Small intestine (tissue), 7 donors: Measurements from ENCODE around the gene TRAF2. TPM values are rescaled to one million over a fixed set of nuclear protein-coding genes. Genes with fewer than 3 reads are reported as not detected.
A peak's percentile ranks its signal among the peaks of the same experiment; 100 is the strongest.

Source experiments
- DNase-seq, 2 donors: peaks; one replicate each; pipeline versions ENCODE4 v3.0.0 to v3.0.0-alpha.2; 2013
- FAIRE-seq: peaks from 2 replicates; lab custom pipeline; 2012; peaks lifted over from hg19 to GRCh38; lab: Jason Lieb, UNC
- H3K27ac ChIP-seq, 3 donors: one replicate each; pipeline ENCODE4 v1.5.1; 2013; ENCODE audit warnings: low read length in 2 of 3, mild to moderate bottlenecking in 2 of 3, control low read depth in 1 of 3, inconsistent platforms in 1 of 3, low read depth in 1 of 3, moderate library complexity in 1 of 3
- H3K27me3 ChIP-seq, 3 donors: one replicate each; pipeline ENCODE4 v1.6.1; 2013; ENCODE audit warnings: low read length in 3 of 3, inconsistent platforms in 1 of 3; ENCODE audit not compliant: control insufficient read depth in 3 of 3, insufficient read depth in 3 of 3
- H3K36me3 ChIP-seq, 3 donors: one replicate each; pipeline ENCODE4 v1.6.1; 2013; ENCODE audit warnings: low read length in 3 of 3, inconsistent platforms in 1 of 3, low read depth in 1 of 3, mild to moderate bottlenecking in 1 of 3, moderate library complexity in 1 of 3; ENCODE audit not compliant: control insufficient read depth in 3 of 3, insufficient read depth in 2 of 3
- H3K4me1 ChIP-seq, 3 donors: one replicate each; pipeline ENCODE4 v1.6.1; 2013; ENCODE audit warnings: low read length in 2 of 3, inconsistent platforms in 1 of 3, low read depth in 1 of 3, mild to moderate bottlenecking in 1 of 3, moderate library complexity in 1 of 3; ENCODE audit not compliant: control insufficient read depth in 3 of 3, insufficient read depth in 2 of 3
- H3K4me3 ChIP-seq, 3 donors: one replicate each; pipeline ENCODE4 v1.5.1; 2013; ENCODE audit warnings: low read length in 3 of 3, control low read depth in 1 of 3, inconsistent platforms in 1 of 3, low read depth in 1 of 3, mild to moderate bottlenecking in 1 of 3, moderate library complexity in 1 of 3
- H3K9me3 ChIP-seq, 2 donors: one replicate each; pipeline ENCODE4 v1.6.1; 2013; ENCODE audit warnings: low read depth in 1 of 2, low read length in 1 of 2; ENCODE audit not compliant: control insufficient read depth in 2 of 2, insufficient read depth in 1 of 2
- WGBS, 3 donors: extraction: QIAGEN DNeasy Blood & Tissue Kit; methylation state at CpG; one replicate each; pipeline ENCODE4 v1.1.7; 2013; 5-methylcytosine and 5-hydroxymethylcytosine counted together
- polyA plus RNA-seq, 4 donors: library from polyadenylated mRNA; stranded (reverse) in 3 of 4; unstranded in 1 of 4; fragments of 200-250 nt in 3 of 4; fragments of 120-200 nt in 1 of 4; gene quantifications; one replicate each; pipeline versions ENCODE4 v1.2.1 to v1.2.3, GENCODE V29; 2013
- donor health status: healthy with polysubstance abuse.
- donor health status: control.
- donor health status: control.
- donor health status: Bipolar disorder and iron deficiency.
- donor health status: healthy.

Gene TRAF2
- polyA plus RNA-seq, 4 donors: 11.2 to 20.9 (median 13.8) TPM

DNA sequence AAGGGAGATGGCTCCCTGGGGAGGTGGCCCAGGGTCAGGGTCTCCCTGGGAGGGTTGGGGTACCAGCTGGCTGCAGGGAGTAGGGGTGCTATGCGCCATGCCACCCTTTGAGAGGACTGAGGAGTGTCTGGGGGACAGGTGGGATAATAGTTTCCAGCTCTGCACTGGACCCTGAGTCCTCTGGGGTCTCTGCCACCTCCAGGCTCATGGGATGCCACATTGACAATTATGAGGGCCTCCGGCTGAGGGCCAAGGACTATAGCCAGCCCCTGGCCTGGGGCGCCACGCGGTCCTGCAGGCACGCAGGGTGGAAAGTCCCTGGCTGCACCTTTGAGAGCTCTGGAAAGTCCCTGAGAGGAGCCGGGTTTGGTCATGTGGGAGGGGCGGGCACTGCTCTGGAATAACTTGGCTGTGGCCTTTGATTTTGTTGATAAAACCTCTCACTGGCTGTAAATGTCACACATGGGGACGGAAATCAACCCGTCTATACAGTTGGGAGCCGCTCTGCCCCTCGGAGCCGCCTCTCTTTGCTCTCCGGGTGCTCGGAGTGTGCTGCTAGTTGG lies 16.0 kb downstream of the TRAF2 start:
- H3K27me3 ChIP-seq: no peaks in the 10 kb centered on the region
- peaks cover 0 to 79% (median 2%) of the 10 kb centered on the region in 3 donors for H3K36me3 ChIP-seq
- H3K27ac ChIP-seq: peak overlapping the region; percentile 85 to 98 (median 94)
- peaks cover 3 to 36% (median 9%) of the 10 kb centered on the region in 3 donors for H3K4me1 ChIP-seq
- peak overlapping the region in 1 of 3 donors; percentile 7 for H3K4me3 ChIP-seq
- FAIRE-seq (no peak), DNase-seq (peak; percentile 90 to 94)
- no peaks in the 10 kb centered on the region for H3K9me3 ChIP-seq
- 7 to 18% (median 9%) methylated on average over 15 of the region's 15 CpGs for WGBS, 3 donors

DNA sequence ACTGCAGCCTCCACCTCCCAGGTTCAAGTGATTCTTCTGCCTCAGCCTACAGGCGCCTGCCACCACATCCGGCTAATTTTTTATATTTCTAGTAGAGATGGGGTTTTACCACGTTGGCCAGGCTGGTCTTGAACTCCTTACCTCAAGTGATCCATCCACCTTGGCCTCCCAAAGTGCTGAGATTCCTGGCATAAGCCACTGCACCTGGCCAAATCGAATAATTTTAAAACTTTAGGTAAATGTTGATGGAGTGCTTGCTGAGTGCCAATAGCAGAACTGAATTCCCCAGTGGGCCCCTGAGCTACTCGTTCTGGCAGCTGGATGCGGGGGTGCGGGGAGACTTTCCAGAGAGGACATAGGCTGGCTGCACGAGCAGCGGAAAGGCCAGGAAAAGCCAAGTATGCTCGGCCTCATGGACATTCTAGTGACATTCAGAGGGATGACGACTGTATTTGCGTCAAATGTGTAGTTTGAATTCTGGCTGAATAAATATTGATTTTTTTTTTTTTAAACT lies 16.8 kb downstream of the TRAF2 start:
- H3K4me3 ChIP-seq: no peak overlapping the region
- no peaks in the 10 kb centered on the region for H3K27me3 ChIP-seq
- H3K27ac ChIP-seq: peak overlapping the region; percentile 85 to 94 (median 88)
- H3K9me3 ChIP-seq: no peaks in the 10 kb centered on the region
- H3K36me3 ChIP-seq: peaks cover under 1 to 84% (median 3%) of the 10 kb centered on the region in 3 donors
- WGBS, 3 donors: 58 to 64% (median 61%) methylated on average over 12 of the region's 12 CpGs
- H3K4me1 ChIP-seq: peaks cover under 1 to 36% (median 9%) of the 10 kb centered on the region in 3 donors
- no peak for FAIRE-seq
- DNase-seq: peak; percentile 15 to 36

DNA sequence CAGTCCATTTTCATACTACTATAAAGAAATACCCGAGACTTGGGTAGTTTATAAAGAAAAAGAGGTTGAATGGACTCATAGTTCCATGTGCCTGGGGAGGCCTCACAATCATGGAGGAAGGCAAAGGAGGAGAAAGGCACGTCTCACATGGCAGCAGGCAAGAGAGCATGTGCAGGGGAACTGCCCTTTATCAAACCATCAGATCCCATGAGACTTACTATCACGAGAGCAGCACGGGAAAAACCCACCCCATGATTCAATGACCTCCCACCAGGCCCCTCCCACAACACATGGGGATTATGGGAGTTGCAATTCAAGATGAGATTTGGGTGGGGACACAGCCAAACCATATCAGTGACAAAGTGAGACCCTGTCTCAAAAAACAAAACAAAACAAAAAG lies 19.9 kb downstream of the TRAF2 start:
- WGBS, 3 donors: 66 to 80% (median 75%) methylated on average over 4 of the region's 4 CpGs
- no peak for FAIRE-seq
- no peaks in the 10 kb centered on the region for H3K9me3 ChIP-seq
- peaks cover 0 to 22% (median 9%) of the 10 kb centered on the region in 3 donors for H3K4me1 ChIP-seq
- peaks cover 5 to 82% (median 8%) of the 10 kb centered on the region in 3 donors for H3K36me3 ChIP-seq
- no peak overlapping the region for H3K27ac ChIP-seq
- no peaks in the 10 kb centered on the region for H3K27me3 ChIP-seq
- DNase-seq: no peak
- H3K4me3 ChIP-seq: no peak overlapping the region

GRCh38 chr9:136907011-136907914 lies 20.9 kb downstream of the TRAF2 start:
- no peak overlapping the region for H3K4me3 ChIP-seq
- peaks cover 0 to 12% (median 3%) of the 10 kb centered on the region in 3 donors for H3K4me1 ChIP-seq
- WGBS, 3 donors: 94 to 96% (median 95%) methylated on average over 29 of the region's 29 CpGs
- no peak for FAIRE-seq
- no peaks in the 10 kb centered on the region for H3K9me3 ChIP-seq
- DNase-seq: no peak
- H3K27ac ChIP-seq: no peak overlapping the region
- no peaks in the 10 kb centered on the region for H3K27me3 ChIP-seq
- peaks cover 5 to 78% (median 8%) of the 10 kb centered on the region in 3 donors for H3K36me3 ChIP-seq

GRCh38 chr9:136910197-136910900 lies 24.0 kb downstream of the TRAF2 start:
- no peak for DNase-seq
- no peaks in the 10 kb centered on the region for H3K4me1 ChIP-seq
- H3K27ac ChIP-seq: no peak overlapping the region
- H3K36me3 ChIP-seq: peaks cover 10 to 85% (median 12%) of the 10 kb centered on the region in 3 donors
- 79 to 86% (median 84%) methylated on average over 12 of the region's 12 CpGs for WGBS, 3 donors
- no peaks in the 10 kb centered on the region for H3K27me3 ChIP-seq
- no peak for FAIRE-seq
- no peaks in the 10 kb centered on the region for H3K9me3 ChIP-seq
- H3K4me3 ChIP-seq: no peak overlapping the region

GRCh38 chr9:136910901-136911245 lies 24.6 kb downstream of the TRAF2 start:
- no peaks in the 10 kb centered on the region for H3K9me3 ChIP-seq
- FAIRE-seq (no peak), DNase-seq (no peak)
- H3K36me3 ChIP-seq: peaks cover 10 to 89% (median 12%) of the 10 kb centered on the region in 3 donors
- WGBS, 3 donors: 86 to 90% (median 89%) methylated on average over 12 of the region's 12 CpGs
- H3K4me3 ChIP-seq: no peak overlapping the region
- no peaks in the 10 kb centered on the region for H3K4me1 ChIP-seq
- no peak overlapping the region for H3K27ac ChIP-seq
- H3K27me3 ChIP-seq: no peaks in the 10 kb centered on the region

- H3K9me3 ChIP-seq: no peaks in the 10 kb centered on the region
- peaks cover 7 to 89% (median 14%) of the 10 kb centered on the region in 3 donors for H3K36me3 ChIP-seq
- DNase-seq: no peak
- no peak overlapping the region for H3K4me3 ChIP-seq
- WGBS, 3 donors: 92 to 94% (median 92%) methylated on average over 17 of the region's 17 CpGs
- no peaks in the 10 kb centered on the region for H3K27me3 ChIP-seq
- no peak for FAIRE-seq
- H3K4me1 ChIP-seq: no peaks in the 10 kb centered on the region
- no peak overlapping the region for H3K27ac ChIP-seq
Observed at GRCh38 chr9:136913701-136914438, 27.6 kb downstream of the TRAF2 start.
